Activated CD8-positive, alpha-beta T cell treated with anti-CD3 and anti-CD28 coated beads, Interleukin-2, amount 10 ng/mL, durations not matched to agents 7 days and 5 days (primary cell): ENCODE data around the gene MCCD1. TPM values are rescaled to one million over a fixed set of nuclear protein-coding genes. Genes with fewer than 3 reads are reported as not detected.

Source experiments
- ATAC-seq: fragments of 150-1000 bp; cut with Tn5 transposase; one replicate; pipeline ENCODE4 v1.10.0; 2021; ENCODE audit warnings: moderate library complexity
- CTCF ChIA-PET: fragments of 350-600 bp; sonication (Branson Sonifier 250); formaldehyde crosslinking; loops from one replicate; lab custom pipeline; 2021; ENCODE audit warnings: antibody characterized with exemption; lab: Charles Lee
- POLR2A ChIA-PET: fragments of 350-600 bp; sonication (Branson Sonifier 250); formaldehyde crosslinking; loops from one replicate; lab custom pipeline; 2021; ENCODE audit warnings: antibody characterized with exemption; lab: Charles Lee
- DNase-seq: peaks from one replicate; pipeline ENCODE4 v3.0.0-alpha.2; 2020
- H3K27ac Mint-ChIP-seq: one replicate; pipeline ENCODE4 v1.8.0; 2021; ENCODE audit warnings: mild to moderate bottlenecking, mixed read lengths
- H3K27me3 Mint-ChIP-seq: one replicate; pipeline ENCODE4 v1.8.0; 2021; ENCODE audit warnings: low read depth, mixed read lengths
- H3K36me3 Mint-ChIP-seq: one replicate; pipeline ENCODE4 v1.8.0; 2021; ENCODE audit warnings: low read depth, mixed read lengths
- H3K4me1 Mint-ChIP-seq: one replicate; pipeline ENCODE4 v1.8.0; 2021; ENCODE audit warnings: low read depth, mixed read lengths
- H3K4me3 Mint-ChIP-seq: one replicate; pipeline ENCODE4 v1.8.0; 2021; ENCODE audit warnings: mild to moderate bottlenecking, mixed read lengths
- H3K9me3 Mint-ChIP-seq: one replicate; pipeline ENCODE4 v1.8.0; 2022; ENCODE audit warnings: mixed read lengths; ENCODE audit not compliant: insufficient read depth
- total RNA-seq, 2 experiments: library from RNA; stranded (reverse); gene quantifications; one replicate each; pipeline ENCODE4 v1.2.3, GENCODE V29; 2021

The MCCD1 gene
- total RNA-seq, 2 experiments from 2014 or later: not detected

GRCh38 chr6:31521835-31522234, 6.9 kb upstream of the MCCD1 start:
- no peak for ATAC-seq
- Mint-ChIP-seq H3K9me3 (no peaks in the 10 kb centered on the region), H3K4me3 (no peak overlapping the region), H3K36me3 (no peaks in the 10 kb centered on the region), H3K27ac (no peak overlapping the region), H3K4me1 (no peaks in the 10 kb centered on the region), H3K27me3 (peaks cover 25% of the 10 kb centered on the region)
- CTCF ChIA-PET: no interaction called here
- DNase-seq: no peak
- POLR2A ChIA-PET: no interaction called here

- Mint-ChIP-seq H3K4me1 (no peaks in the 10 kb centered on the region), H3K27me3 (peaks cover 16% of the 10 kb centered on the region), H3K4me3 (no peak overlapping the region), H3K36me3 (peaks cover 11% of the 10 kb centered on the region), H3K27ac (no peak overlapping the region), H3K9me3 (no peaks in the 10 kb centered on the region)
- no peak for DNase-seq
- POLR2A ChIA-PET: interaction anchor here (0.6 kb wide), 1 partner anchor 15 kb away, joined by 4 read pairs; no protein-coding TSS in a partner anchor
- ATAC-seq: no peak
- CTCF ChIA-PET: no interaction called here
Measured at GRCh38 chr6:31525553-31525931, 3.2 kb upstream of the MCCD1 start.

- no peak overlapping the region for H3K27ac Mint-ChIP-seq
- H3K36me3 Mint-ChIP-seq: peaks cover 16% of the 10 kb centered on the region
- peaks cover 2% of the 10 kb centered on the region for H3K4me1 Mint-ChIP-seq
- CTCF ChIA-PET: no interaction called here
- peak; percentile 12 for ATAC-seq
- no peaks in the 10 kb centered on the region for H3K9me3 Mint-ChIP-seq
- no peak for DNase-seq
- H3K27me3 Mint-ChIP-seq: peaks cover 13% of the 10 kb centered on the region
- POLR2A ChIA-PET: interaction anchor here (0.6 kb wide), 1 partner anchor 15 kb away, joined by 4 read pairs; no protein-coding TSS in a partner anchor
- H3K4me3 Mint-ChIP-seq: no peak overlapping the region
Measured at GRCh38 chr6:31525932-31526591, 2.7 kb upstream of the MCCD1 start.

- no peak overlapping the region for H3K4me3 Mint-ChIP-seq
- no peaks in the 10 kb centered on the region for H3K27me3 Mint-ChIP-seq
- ChIA-PET CTCF (interaction anchor here (0.9 to 2.5 kb wide), 3 partner anchors 31 to 70 kb away, joined by 3 to 6 read pairs (median 3); no protein-coding TSS in a partner anchor), POLR2A (interaction anchor here (0.7 to 1.8 kb wide), 4 partner anchors 10 to 34 kb away, joined by 3 to 7 read pairs (median 4); partner anchors contain the start of gene DDX39B)
- no peak for DNase-seq
- no peak overlapping the region for H3K27ac Mint-ChIP-seq
- H3K36me3 Mint-ChIP-seq: peaks cover 35% of the 10 kb centered on the region
- peak; percentile 21 for ATAC-seq
- no peaks in the 10 kb centered on the region for H3K9me3 Mint-ChIP-seq
- H3K4me1 Mint-ChIP-seq: peaks cover 13% of the 10 kb centered on the region
Measured at GRCh38 chr6:31528307-31528777, 420 bp upstream of the MCCD1 start.

- Mint-ChIP-seq H3K36me3 (peaks cover 47% of the 10 kb centered on the region), H3K27me3 (no peaks in the 10 kb centered on the region), H3K4me3 (no peak overlapping the region), H3K4me1 (peaks cover 18% of the 10 kb centered on the region), H3K27ac (no peak overlapping the region), H3K9me3 (no peaks in the 10 kb centered on the region)
- CTCF ChIA-PET: interaction anchor here (2.5 kb wide), 1 partner anchor 33 kb away, joined by 6 read pairs; no protein-coding TSS in a partner anchor
- POLR2A ChIA-PET: interaction anchor here (1.0 to 1.8 kb wide), 3 partner anchors 12 to 35 kb away, joined by 5 to 7 read pairs (median 6); partner anchors contain the start of gene DDX39B
- ATAC-seq (no peak), DNase-seq (no peak)
Measured at GRCh38 chr6:31529329-31530150, 778 bp downstream of the MCCD1 start.

- ATAC-seq: no peak
Measured at GRCh38 chr6:31530659-31531058, 1.9 kb downstream of the MCCD1 start.

GRCh38 chr6:31531162-31531561, 2.4 kb downstream of the MCCD1 start:
- H3K36me3 Mint-ChIP-seq: peaks cover 63% of the 10 kb centered on the region
- ChIA-PET CTCF (interaction anchor here (0.9 to 1.2 kb wide), 3 partner anchors 36 to 67 kb away, joined by 3 to 6 read pairs (median 4); no protein-coding TSS in a partner anchor), POLR2A (interaction anchor here (1.5 to 1.7 kb wide), 2 partner anchors 10 to 36 kb away, joined by 5 to 7 read pairs; no protein-coding TSS in a partner anchor)
- H3K4me1 Mint-ChIP-seq: peaks cover 33% of the 10 kb centered on the region
- H3K4me3 Mint-ChIP-seq: no peak overlapping the region
- DNase-seq (no peak), ATAC-seq (no peak)
- no peaks in the 10 kb centered on the region for H3K9me3 Mint-ChIP-seq
- H3K27ac Mint-ChIP-seq: no peak overlapping the region
- no peaks in the 10 kb centered on the region for H3K27me3 Mint-ChIP-seq

More at GRCh38 chr6:31530659-31531058, 1.9 kb downstream of the MCCD1 start:
- no peak overlapping the region for H3K4me3 Mint-ChIP-seq
- H3K4me1 Mint-ChIP-seq: peaks cover 28% of the 10 kb centered on the region
- POLR2A ChIA-PET: interaction anchor here (1.5 to 1.7 kb wide), 2 partner anchors 10 to 36 kb away, joined by 5 to 7 read pairs; no protein-coding TSS in a partner anchor
- CTCF ChIA-PET: no interaction called here
- no peak for DNase-seq
- peaks cover 58% of the 10 kb centered on the region for H3K36me3 Mint-ChIP-seq
- H3K9me3 Mint-ChIP-seq: no peaks in the 10 kb centered on the region
- no peaks in the 10 kb centered on the region for H3K27me3 Mint-ChIP-seq
- no peak overlapping the region for H3K27ac Mint-ChIP-seq

- no peaks in the 10 kb centered on the region for H3K9me3 Mint-ChIP-seq
- CTCF ChIA-PET: interaction anchor here (0.9 to 1.2 kb wide), 4 partner anchors 37 to 66 kb away, joined by 3 to 6 read pairs (median 4); no protein-coding TSS in a partner anchor
- ATAC-seq: no peak
- peaks cover 70% of the 10 kb centered on the region for H3K36me3 Mint-ChIP-seq
- H3K27me3 Mint-ChIP-seq: no peaks in the 10 kb centered on the region
- no peak overlapping the region for H3K4me3 Mint-ChIP-seq
- POLR2A ChIA-PET: interaction anchor here (0.6 to 1.7 kb wide), 2 partner anchors 9 to 34 kb away, joined by 3 to 7 read pairs; partner anchors contain the start of gene MICB
- no peak for DNase-seq
- H3K4me1 Mint-ChIP-seq: peaks cover 40% of the 10 kb centered on the region
- H3K27ac Mint-ChIP-seq: peak overlapping the region; percentile 61
Measured at GRCh38 chr6:31531771-31532643, 3.2 kb downstream of the MCCD1 start.

- DNase-seq (no peak), ATAC-seq (no peak)
- ChIA-PET POLR2A (no interaction called here), CTCF (interaction anchor here (1.2 kb wide), 1 partner anchor 40 kb away, joined by 3 read pairs; no protein-coding TSS in a partner anchor)
- Mint-ChIP-seq H3K36me3 (peaks cover 76% of the 10 kb centered on the region), H3K9me3 (no peaks in the 10 kb centered on the region), H3K4me1 (peaks cover 43% of the 10 kb centered on the region), H3K27me3 (no peaks in the 10 kb centered on the region), H3K4me3 (no peak overlapping the region), H3K27ac (peak overlapping the region; percentile 61)
Measured at GRCh38 chr6:31532644-31533454, 4.1 kb downstream of the MCCD1 start.

- no peak for ATAC-seq
- POLR2A ChIA-PET: no interaction called here
- no peaks in the 10 kb centered on the region for H3K27me3 Mint-ChIP-seq
- peaks cover 47% of the 10 kb centered on the region for H3K4me1 Mint-ChIP-seq
- no peak overlapping the region for H3K27ac Mint-ChIP-seq
- CTCF ChIA-PET: no interaction called here
- DNase-seq: no peak
- H3K4me3 Mint-ChIP-seq: no peak overlapping the region
- H3K9me3 Mint-ChIP-seq: no peaks in the 10 kb centered on the region
- peaks cover 80% of the 10 kb centered on the region for H3K36me3 Mint-ChIP-seq
Measured at GRCh38 chr6:31533455-31533841, 4.7 kb downstream of the MCCD1 start.
